HG02759 (cell line): ENCODE results near the gene VGF.
"Not testable (repeated sequence)": the region's sequence is repeated elsewhere in the genome, so short reads cannot be mapped to it uniquely, and the experiment has no call there.

Experiments used
- ATAC-seq: cut with Tn5 transposase; IDR thresholded peaks from one replicate; pipeline ENCODE4 v1.9.1; 2021; ENCODE audit warnings: mild to moderate bottlenecking, moderate library complexity; ENCODE audit not compliant: unreplicated experiment

The VGF gene

DNA sequence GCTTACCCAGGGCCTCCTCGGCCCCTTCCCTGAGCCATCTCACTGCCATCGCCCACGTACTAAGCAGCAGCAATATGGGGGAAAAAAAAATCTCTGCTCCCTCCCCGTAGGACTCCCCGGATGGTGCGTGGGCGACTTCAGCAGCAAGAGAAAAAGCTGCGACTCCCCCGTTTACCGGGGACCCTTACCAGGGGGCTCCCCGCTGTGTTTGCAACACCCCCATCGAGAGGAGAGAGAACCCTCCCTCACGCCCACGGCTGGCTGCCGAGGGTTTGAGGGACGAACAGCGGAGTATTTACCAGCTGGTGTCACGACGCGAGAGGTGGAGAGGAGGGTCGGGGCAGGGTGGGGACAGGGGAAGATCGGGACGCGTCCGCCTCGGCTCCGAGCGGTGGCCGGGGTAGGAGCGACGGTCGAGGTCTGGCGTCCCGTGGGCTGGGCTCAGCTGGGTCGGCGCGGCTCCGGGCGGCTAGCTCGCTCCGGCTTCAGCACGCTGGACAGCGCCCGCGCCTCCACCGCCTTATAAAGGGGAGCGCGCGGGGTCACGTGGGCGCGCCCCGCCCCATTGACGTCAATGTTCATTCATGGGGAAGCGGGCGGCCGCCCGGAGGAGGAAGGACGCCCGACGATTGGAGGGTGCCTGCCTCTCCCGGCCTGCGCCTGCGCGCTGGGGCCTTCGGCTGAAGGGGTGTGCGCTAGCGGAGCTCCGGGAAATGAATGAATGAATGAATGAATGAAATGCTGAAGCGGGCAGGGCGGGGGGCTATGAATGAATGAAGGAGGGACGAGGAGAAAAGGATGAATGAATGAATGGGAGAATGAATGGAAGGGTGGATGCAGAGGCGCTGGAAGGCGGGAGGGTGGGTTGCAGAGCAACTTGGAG is at the start of gene VGF:
Gene VGF, minus strand, starts transcription at position 495 of the 883 bp plus-strand sequence. CDS start 726 bp downstream, outside the sequence.
- peak; percentile 82 for ATAC-seq

DNA sequence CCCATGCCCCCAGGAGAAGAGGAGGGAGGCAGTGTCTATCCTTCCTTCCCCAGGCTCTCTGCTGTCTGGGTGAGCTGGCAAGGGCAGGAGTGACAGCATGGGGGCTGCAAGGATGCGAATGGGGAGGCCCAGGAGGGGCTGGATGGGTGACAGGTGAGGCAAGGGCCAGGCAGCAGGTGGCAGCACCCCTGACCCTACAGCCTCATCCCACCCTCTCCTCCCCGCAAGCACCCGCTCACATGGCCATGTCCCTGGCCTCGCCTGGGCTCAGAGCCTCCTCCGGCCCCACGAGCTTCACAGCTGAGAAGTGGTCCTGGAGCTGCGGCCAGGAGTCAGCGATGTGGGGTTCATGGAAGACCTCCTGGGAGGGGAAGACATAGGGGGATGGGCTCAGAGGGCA is 46.6 kb upstream of the VGF start:
- ATAC-seq, result no peak

GRCh38 chr7:101211501-101211900 is 46.1 kb upstream of the VGF start:
- no peak for ATAC-seq

GRCh38 chr7:101210143-101210542 is 44.8 kb upstream of the VGF start:
- no peak for ATAC-seq

DNA sequence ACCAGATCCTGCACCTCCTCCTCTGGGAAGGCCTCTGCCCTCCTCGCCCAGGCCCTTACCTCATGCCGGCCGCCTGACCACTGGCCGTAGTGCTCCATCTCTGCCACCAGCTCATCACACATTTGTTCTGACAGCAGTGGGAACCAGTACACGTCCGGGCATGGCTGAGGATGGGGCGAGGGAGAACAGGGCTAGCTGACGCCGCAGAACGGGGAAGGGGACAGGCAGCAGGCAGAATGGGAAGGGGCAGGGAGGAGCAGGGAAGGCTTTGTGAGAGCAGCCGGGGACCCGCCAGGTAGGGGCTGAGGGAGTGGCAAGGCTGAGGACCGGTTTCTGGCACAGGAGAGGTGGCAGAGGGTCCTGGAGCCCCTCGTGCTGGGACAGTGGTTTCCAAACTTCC is 43.4 kb upstream of the VGF start:
- no peak for ATAC-seq

- no peak for ATAC-seq
Measured at GRCh38 chr7:101207459-101207858, 42.1 kb upstream of the VGF start.

DNA sequence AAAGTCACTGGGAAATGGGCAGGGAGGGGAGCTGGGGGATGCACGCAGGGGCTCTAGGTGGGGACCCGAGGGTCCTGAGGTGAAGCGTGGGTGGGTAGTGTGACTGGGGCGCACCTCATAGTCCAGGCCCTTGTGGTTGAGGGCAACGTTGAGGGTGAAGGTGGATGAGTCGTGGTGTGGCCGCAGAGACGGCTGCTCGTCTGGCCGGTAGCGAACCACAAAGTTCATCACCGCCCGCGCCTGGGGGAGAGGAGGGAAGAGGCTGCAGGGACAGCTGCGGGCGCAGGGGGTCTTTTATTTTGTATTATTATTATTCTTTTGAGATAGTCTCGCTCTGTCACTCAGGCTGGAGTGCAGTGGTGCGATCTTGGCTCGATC is 41.3 kb upstream of the VGF start:
- ATAC-seq, result no peak

DNA sequence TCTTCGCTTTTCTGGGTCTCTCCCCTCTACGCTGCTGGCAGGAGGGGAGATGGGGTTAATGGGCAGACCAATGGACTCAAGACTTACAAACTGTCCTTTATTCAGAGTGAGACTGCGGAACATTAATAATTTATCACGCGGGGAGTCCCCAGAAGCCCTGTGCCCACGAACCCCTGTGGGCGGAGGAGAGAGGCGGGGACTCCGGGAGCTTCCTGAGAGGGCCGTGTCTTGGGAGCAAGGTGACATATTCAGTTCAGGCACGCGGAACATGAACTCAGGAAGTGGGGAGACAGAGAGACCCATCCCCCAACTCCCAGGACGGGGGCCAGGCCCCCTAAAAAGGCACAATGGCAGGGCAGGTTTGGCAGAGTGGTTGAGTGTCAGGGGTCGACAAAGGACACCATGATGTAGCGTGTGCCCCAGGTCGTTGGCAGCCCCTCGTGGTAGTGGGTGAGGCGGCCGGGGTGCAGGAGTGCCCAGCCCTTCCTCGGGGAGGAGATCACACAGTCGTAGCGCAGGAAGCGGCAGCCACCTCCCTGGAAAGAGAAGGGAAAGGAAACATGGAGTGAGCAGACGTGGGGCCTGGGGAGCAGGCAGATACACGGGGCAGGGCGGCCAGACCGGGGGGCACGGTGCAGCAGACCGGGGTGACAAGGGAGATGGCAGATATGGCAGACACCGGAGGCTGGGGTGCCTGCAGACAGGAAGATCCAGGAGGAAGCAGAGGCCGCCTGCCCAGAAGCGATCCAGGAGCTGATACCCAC is 40.7 kb upstream of the VGF start:
- no peak for ATAC-seq

- ATAC-seq, result not testable (repeated sequence)
Measured at GRCh38 chr7:101203740-101204738, 38.7 kb upstream of the VGF start.

DNA sequence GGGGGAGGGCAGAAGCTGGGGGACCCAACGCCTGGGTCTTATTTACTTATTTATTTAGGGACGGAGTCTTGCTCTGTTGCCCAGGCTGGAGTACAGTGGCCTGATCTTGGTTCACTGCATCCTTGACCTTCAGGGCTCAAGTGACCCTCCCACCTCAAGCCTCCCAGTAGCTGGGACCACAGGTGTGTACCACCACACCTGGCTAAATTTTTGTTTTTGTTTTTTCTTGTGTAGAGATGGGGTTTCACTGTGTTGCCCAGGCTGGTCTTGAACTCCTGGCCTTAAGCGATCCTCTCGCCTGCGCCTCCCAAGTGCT is 37.2 kb upstream of the VGF start:
- no peak for ATAC-seq

- ATAC-seq, result no peak
Measured at GRCh38 chr7:101201695-101202602, 36.6 kb upstream of the VGF start.

DNA sequence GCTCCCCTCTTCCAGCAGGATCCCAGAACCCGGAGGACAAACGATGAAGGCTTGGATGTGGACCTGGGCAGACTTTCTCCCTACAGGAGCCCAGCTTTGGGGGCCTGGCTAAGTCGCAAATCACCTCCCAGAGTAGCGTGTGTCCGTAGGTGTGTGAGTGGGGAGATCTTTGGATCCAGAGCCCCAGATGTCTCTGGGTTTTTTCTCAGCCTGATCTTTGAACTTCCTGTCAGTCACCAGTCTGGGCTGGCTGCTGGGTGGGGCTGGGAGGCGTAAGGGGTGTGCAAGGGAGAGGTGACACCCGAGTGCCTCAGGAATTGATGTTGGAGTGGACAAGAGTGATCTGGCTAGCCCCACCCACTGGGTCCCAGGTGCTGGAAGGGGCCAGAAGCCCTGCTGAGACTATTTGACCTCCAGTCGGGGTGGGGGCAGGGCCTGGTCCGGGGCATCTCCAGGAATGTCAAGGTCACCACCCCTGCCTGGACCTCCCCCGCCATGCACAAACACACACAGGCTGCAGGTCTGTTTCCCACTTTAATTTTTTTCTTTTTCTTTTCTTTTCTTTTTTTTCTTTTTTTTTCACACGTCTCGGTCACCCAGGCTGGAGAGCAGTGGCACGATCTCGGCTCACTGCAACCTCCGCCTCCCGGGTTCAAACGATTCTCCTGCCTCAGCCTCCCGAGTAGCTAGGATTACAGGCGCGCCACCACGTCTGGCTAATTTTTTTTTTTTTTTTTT is 35.7 kb upstream of the VGF start, which contains the start of gene MOGAT3:
Gene MOGAT3, minus strand, starts transcription at position 175 of the 738 bp plus-strand sequence. CDS start 182 bp downstream, outside the sequence.
- no peak for ATAC-seq

- ATAC-seq, result no peak
Measured at GRCh38 chr7:101200504-101200861, 35.1 kb upstream of the VGF start.

GRCh38 chr7:101199522-101199921 is 34.2 kb upstream of the VGF start:
- not testable (repeated sequence) for ATAC-seq

GRCh38 chr7:101198476-101198875 is 33.1 kb upstream of the VGF start:
- ATAC-seq, result no peak

- no peak for ATAC-seq
Measured at GRCh38 chr7:101197991-101198390, 32.6 kb upstream of the VGF start.

DNA sequence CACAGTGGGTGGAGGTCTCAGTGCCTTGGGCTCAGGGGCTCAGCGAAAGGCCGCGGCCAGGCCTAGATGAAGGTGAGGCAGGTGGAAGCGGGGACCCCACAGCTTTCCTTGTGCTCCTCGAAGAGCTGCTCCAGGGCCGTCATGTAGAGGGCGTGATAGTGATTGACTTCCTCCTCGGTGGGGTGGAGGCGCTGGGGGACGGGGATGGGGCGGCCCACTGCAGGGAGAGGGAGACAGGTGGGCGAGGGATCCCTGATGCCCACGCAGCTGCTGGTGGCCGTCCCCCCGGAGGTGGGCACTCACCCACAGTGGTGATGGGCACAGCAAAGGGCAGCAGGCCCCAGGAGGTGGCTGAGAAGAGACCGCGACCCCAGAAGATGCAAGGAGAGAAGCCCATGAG is 30.5 kb upstream of the VGF start:
- no peak for ATAC-seq

DNA sequence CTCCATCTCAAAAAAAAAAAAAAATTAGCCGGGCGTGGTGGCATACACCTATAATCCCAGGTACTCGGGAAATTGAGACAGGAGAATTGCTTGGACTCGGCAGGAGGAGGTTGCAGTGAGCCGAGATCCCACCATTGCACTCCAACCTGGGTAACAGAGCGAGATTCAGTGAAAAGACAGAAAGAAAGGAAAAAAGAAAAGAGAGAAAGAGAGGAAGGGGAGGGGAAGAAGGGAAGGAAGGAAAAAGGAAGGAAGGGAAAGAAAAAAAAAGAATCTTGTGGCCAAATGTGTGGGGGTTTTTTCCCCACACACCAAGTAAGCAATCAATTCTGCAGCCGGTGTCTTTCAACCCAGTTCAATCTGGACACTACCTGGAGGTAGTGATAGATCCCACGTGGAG is 23.7 kb upstream of the VGF start:
- ATAC-seq, result no peak

DNA sequence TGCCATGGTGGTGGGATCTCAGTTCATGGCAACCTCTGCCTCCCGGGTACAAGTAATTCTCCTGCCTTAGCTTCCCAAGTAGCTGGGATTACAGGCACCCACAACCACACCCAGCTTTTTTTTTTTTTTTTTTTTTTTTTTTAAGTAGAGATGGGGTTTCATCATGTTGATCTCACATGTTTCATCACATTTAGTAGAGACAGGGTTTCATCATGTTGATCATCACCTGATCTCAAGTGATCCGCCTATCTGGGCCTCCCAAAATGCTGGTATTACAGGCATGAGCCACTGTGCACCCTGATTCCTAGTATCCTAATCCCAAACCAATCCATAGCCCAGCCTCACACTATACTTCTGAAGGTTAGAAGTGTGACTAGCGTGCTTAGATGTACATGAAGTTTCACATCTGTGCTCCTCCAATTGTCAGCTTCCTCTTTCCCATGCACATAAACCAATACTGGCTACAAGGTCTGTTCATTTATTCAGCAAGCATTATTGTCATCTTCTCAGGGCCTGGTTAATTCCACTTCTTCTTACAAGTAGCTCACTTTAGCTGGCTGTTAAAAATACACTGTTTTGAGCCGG is 21.6 kb upstream of the VGF start:
- ATAC-seq, result no peak
